Cardiac fibroblast (primary cell): ENCODE data around the gene HLA-DPB1.

ENCODE experiments used
- DNase-seq, 2 donors: peaks; one replicate each; pipeline versions ENCODE4 v3.0.0 to v3.0.0-alpha.2; 2010; ENCODE audit warnings: low read depth in 2 of 2
- H3K4me3 ChIP-seq, 2 donors: replicated peaks in 1 of 2; 1 replicate in 1 of 2; 2 replicates in 1 of 2; pipeline ENCODE4 v1.5.1; 2011; ENCODE audit warnings: low read depth in 2 of 2, low read length in 2 of 2, mild to moderate bottlenecking in 2 of 2, moderate library complexity in 1 of 2
- TF ChIP-seq, protein P1 (sequence below): IDR thresholded peaks from one replicate; pipeline ENCODE4 v1.5.1; 2011; ENCODE audit warnings: low read depth, mild to moderate bottlenecking, low read length, inconsistent platforms

HLA-DPB1 gene

DNA sequence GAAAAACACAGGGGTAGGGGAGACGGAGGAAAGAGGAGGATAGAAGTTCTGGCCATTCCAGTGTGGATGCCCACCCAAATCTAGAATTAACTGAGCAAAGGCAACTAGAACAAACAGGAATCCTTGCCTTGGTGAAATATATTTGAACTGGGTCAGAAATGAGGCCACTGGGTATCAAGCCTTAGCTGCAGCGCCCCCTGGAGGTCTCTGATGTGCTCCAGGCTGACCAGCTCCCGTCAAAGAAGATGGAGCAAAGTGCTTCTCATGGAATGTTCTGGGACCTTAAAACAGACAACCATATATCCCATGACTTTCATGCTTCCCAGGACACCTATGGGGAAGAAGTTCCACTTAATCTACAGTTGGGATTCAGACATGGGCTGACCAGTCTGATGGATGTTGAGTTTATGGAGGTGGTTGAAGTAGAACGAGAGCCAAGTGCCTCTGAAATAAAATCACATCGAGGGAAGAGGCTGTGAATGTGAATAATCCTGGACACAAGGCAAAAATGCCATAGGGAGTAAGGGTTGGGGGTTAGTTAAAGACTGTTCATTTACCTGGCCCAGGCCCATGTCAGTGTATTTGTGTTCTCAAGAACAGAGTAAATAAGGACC is 50.4 kb downstream of the HLA-DPB1 start:
- DNase-seq: peak; percentile 50 to 67
- no peak overlapping the region for H3K4me3 ChIP-seq
- TF ChIP-seq, protein P1, sequence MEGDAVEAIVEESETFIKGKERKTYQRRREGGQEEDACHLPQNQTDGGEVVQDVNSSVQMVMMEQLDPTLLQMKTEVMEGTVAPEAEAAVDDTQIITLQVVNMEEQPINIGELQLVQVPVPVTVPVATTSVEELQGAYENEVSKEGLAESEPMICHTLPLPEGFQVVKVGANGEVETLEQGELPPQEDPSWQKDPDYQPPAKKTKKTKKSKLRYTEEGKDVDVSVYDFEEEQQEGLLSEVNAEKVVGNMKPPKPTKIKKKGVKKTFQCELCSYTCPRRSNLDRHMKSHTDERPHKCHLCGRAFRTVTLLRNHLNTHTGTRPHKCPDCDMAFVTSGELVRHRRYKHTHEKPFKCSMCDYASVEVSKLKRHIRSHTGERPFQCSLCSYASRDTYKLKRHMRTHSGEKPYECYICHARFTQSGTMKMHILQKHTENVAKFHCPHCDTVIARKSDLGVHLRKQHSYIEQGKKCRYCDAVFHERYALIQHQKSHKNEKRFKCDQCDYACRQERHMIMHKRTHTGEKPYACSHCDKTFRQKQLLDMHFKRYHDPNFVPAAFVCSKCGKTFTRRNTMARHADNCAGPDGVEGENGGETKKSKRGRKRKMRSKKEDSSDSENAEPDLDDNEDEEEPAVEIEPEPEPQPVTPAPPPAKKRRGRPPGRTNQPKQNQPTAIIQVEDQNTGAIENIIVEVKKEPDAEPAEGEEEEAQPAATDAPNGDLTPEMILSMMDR: peak; percentile 86

DNA sequence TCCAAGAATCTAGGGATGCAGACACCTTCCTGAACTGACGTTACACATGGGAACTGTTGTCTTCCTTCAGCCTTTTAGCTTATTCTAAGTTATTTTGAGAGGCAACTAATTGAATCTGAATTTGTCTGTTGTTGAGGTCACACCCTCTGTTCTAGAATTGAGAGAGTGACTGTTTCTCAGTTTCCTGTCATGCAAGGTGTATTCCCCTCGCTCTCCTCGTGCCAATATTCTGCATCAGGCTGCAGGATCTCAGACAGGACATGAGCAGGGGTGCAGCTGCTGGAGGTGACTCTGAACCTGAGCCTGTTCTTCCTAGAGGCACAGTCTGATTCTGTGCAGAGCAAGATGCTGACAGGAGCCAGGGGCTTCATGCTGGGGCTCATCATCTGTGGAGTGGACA is 52.5 kb downstream of the HLA-DPB1 start:
- DNase-seq: no peak
- TF ChIP-seq, protein P1: no peak
- no peak overlapping the region for H3K4me3 ChIP-seq

DNA sequence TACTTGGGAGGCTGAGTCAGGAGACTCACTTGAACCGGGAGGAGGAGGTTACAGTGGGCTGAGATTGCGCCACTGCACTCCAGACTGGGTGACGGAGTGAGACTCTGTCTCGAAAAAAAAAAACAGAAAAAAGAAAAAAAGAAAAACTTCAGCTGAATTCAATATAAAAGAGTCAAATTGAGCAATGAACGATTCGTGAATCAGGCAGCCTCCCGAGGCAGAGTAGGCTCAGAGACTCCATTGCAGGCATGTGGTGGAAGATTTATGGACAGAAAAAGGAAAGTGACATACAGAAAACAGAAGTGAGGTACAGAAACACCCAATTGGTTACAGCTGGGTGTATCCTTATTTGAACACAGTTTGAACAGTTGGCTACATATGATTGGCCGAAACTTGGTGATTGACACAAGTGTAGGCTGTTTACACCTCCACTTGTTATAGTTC is 56.3 kb downstream of the HLA-DPB1 start:
- no peak overlapping the region for H3K4me3 ChIP-seq
- TF ChIP-seq, protein P1: no peak
- no peak for DNase-seq

DNA sequence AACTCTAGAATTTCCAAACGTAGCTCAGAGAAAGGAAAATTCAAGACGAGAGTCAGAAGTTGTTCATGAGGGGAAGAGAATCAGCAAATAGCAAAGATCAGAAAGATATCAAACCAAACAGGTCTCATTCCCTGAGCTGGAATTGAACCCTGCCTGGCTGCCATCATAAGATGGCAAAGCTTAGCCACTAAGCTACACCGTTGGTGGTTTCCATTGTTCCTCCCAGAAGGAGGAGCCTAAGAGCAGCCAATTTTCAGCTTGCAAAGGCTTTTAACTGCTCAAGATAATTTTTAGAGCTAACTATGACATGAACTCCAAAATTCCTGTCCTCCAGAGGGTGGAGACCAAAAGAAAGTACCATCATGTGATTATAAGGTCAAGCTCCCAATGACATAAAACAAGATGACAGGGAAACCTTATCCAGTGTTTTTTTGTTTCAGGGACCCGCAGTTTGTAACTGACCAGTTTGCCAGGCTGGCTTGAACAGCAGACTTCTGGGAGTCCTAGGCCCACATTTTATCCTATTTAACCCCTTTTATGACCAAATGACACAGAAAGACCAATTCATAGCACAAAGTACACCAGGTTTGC is 60.6 kb downstream of the HLA-DPB1 start:
- no peak for DNase-seq
- TF ChIP-seq, protein P1: no peak
- H3K4me3 ChIP-seq: no peak overlapping the region
